ENCODE data around the gene ADAMTS19.

Gene ADAMTS19

GRCh38 chr5:129748913-129749880 lies 289.1 kb downstream of the ADAMTS19 start:
- TF ChIP-seq POLR2AphosphoS5 (IDR thresholded peaks at IDR 0.05; ENCODE audit: low read depth, low read length) = no peak
- TF ChIP-seq POLR2A (IDR thresholded peaks at IDR 0.05; ENCODE audit: low read depth, low read length) = no peak
- no peak for TF ChIP-seq TAF1 (IDR thresholded peaks at IDR 0.05; ENCODE audit: borderline replicate concordance, low read depth, low read length)
- no peak for FAIRE-seq
- DNase-seq (ENCODE audit: insufficient read length) = no peak

GRCh38 chr5:129760636-129761325 lies 300.7 kb downstream of the ADAMTS19 start:
- FAIRE-seq (no peak), DNase-seq (ENCODE audit: insufficient read length) (no peak)
- TF ChIP-seq POLR2A (IDR thresholded peaks at IDR 0.05; ENCODE audit: low read depth, low read length) (no peak), TAF1 (IDR thresholded peaks at IDR 0.05; ENCODE audit: borderline replicate concordance, low read depth, low read length) (no peak), POLR2AphosphoS5 (IDR thresholded peaks at IDR 0.05; ENCODE audit: low read depth, low read length) (no peak)

- FAIRE-seq (no peak), DNase-seq (ENCODE audit: insufficient read length) (no peak)
- no peak for TF ChIP-seq TAF1 (IDR thresholded peaks at IDR 0.05; ENCODE audit: borderline replicate concordance, low read depth, low read length)
- TF ChIP-seq POLR2AphosphoS5 (IDR thresholded peaks at IDR 0.05; ENCODE audit: low read depth, low read length) = no peak
- TF ChIP-seq POLR2A (IDR thresholded peaks at IDR 0.05; ENCODE audit: low read depth, low read length) = no peak
These were observed 303.6 kb downstream of the ADAMTS19 start for GRCh38 chr5:129763651-129764050.

GRCh38 chr5:129766798-129767197 lies 306.7 kb downstream of the ADAMTS19 start:
- FAIRE-seq = no peak
- DNase-seq (ENCODE audit: insufficient read length) = no peak
- TF ChIP-seq POLR2A (IDR thresholded peaks at IDR 0.05; ENCODE audit: low read depth, low read length) (no peak), TAF1 (IDR thresholded peaks at IDR 0.05; ENCODE audit: borderline replicate concordance, low read depth, low read length) (no peak), POLR2AphosphoS5 (IDR thresholded peaks at IDR 0.05; ENCODE audit: low read depth, low read length) (no peak)

DNA sequence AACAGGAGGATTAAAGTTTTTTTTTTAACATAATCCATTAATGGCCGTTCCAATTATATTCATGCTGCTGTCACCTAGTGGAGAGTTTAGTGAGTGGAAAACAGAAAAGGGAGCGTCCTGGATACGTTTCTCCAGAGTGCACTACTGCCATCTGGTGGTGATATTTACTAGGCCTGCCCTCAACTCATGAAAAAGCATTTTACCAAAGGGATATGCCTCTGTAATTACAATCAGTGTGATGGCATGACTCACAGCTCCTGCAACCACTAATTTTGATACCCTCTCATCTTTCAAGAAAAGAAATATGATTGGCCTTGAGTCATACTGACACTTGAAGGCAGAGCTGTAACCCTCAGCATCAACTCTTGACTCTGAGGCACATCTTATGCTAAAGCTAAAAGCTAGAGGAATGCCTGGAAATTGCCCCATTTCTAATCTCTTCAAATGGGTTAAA lies 307.9 kb downstream of the ADAMTS19 start:
- DNase-seq (ENCODE audit: insufficient read length) (peak; percentile 7), FAIRE-seq (peak; percentile 93)
- TF ChIP-seq POLR2AphosphoS5 (IDR thresholded peaks at IDR 0.05; ENCODE audit: low read depth, low read length) = no peak
- TF ChIP-seq POLR2A (IDR thresholded peaks at IDR 0.05; ENCODE audit: low read depth, low read length) = no peak
- no peak for TF ChIP-seq TAF1 (IDR thresholded peaks at IDR 0.05; ENCODE audit: borderline replicate concordance, low read depth, low read length)

DNA sequence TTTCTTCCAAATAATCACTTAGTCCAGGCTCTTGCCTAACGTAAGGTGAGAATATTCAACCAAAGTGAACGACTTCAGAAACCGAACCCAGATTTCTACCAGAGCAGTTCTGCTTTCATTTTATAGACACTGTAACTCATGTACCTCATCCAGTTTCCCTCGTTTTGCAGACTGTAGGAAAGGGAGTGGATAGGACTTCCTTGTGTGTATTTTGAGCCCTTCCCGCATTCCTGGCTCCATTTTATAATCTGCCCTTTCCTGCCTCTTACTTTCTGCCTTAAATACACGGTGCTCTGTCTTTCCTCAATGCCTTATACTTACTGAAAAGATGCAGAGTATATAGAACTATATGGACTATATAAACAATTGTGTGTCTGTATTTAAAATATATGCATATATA lies 308.6 kb downstream of the ADAMTS19 start:
- no peak for FAIRE-seq
- TF ChIP-seq TAF1 (IDR thresholded peaks at IDR 0.05; ENCODE audit: borderline replicate concordance, low read depth, low read length) (no peak), POLR2A (IDR thresholded peaks at IDR 0.05; ENCODE audit: low read depth, low read length) (no peak), POLR2AphosphoS5 (IDR thresholded peaks at IDR 0.05; ENCODE audit: low read depth, low read length) (no peak)

GRCh38 chr5:129770024-129770820 lies 310.1 kb downstream of the ADAMTS19 start:
- FAIRE-seq (no peak), DNase-seq (ENCODE audit: insufficient read length) (no peak)
- no peak for TF ChIP-seq POLR2A (IDR thresholded peaks at IDR 0.05; ENCODE audit: low read depth, low read length)
- no peak for TF ChIP-seq POLR2AphosphoS5 (IDR thresholded peaks at IDR 0.05; ENCODE audit: low read depth, low read length)
- no peak for TF ChIP-seq TAF1 (IDR thresholded peaks at IDR 0.05; ENCODE audit: borderline replicate concordance, low read depth, low read length)

More for the DNA sequence above, 308.6 kb downstream of the ADAMTS19 start:
- no peak for DNase-seq (ENCODE audit: insufficient read length)

DNA sequence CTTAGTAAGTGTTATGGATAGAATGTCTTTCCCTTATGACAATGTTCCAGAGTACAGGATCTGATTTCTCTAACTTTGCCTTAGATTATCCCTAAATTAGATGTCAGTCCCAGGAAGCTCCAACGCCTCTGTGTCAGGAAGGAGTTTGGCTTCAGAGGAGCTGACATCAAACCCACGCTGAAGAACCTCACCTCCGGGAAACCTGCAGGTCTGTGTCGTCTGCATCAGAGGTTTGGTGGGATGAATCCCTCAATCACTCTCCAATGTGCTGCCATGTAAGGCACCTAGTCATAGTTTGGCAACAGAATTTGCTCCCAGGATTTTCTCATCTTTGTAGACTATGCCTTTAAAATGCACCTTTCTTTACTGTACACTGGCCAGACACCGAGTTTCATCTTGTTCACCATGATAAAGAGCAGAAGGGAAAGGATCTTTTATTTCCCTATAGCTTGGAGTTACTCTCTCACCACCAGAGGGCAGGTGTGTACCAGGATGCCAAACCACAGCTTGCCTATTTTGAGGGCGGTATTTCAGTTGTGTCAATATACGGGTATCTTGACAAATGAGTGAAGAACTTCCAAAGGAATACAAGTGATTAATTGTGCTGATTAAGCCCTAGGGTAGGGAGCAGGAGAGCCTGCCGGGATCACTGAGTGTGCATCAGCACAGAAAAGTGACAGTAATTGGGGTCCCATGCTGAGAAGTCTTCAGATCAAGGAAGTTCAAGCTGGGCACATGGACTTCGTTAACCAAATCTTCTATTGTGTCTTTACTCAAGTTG lies 311.1 kb downstream of the ADAMTS19 start:
- DNase-seq (ENCODE audit: insufficient read length) (peak; percentile 10), FAIRE-seq (peak; percentile 36)
- TF ChIP-seq TAF1 (IDR thresholded peaks at IDR 0.05; ENCODE audit: borderline replicate concordance, low read depth, low read length) (no peak), POLR2AphosphoS5 (IDR thresholded peaks at IDR 0.05; ENCODE audit: low read depth, low read length) (no peak), POLR2A (IDR thresholded peaks at IDR 0.05; ENCODE audit: low read depth, low read length) (no peak)

- TF ChIP-seq TAF1 (IDR thresholded peaks at IDR 0.05; ENCODE audit: borderline replicate concordance, low read depth, low read length) = no peak
- TF ChIP-seq POLR2AphosphoS5 (IDR thresholded peaks at IDR 0.05; ENCODE audit: low read depth, low read length) = no peak
- no peak for TF ChIP-seq POLR2A (IDR thresholded peaks at IDR 0.05; ENCODE audit: low read depth, low read length)
- FAIRE-seq = no peak
- DNase-seq (ENCODE audit: insufficient read length) = no peak
These were observed 313.3 kb downstream of the ADAMTS19 start for GRCh38 chr5:129773376-129773775.

GRCh38 chr5:129781594-129781993 lies 321.5 kb downstream of the ADAMTS19 start:
- FAIRE-seq = no peak
- TF ChIP-seq TAF1 (IDR thresholded peaks at IDR 0.05; ENCODE audit: borderline replicate concordance, low read depth, low read length) (no peak), POLR2A (IDR thresholded peaks at IDR 0.05; ENCODE audit: low read depth, low read length) (no peak), POLR2AphosphoS5 (IDR thresholded peaks at IDR 0.05; ENCODE audit: low read depth, low read length) (no peak)
- no peak for DNase-seq (ENCODE audit: insufficient read length)

All from GM12892 (cell line).